AG04449 (cell line): Measurements from ENCODE around the gene NAGS.

Experiments used
- CTCF ChIA-PET: fragments of 350-600 bp; formaldehyde crosslinking; extraction: SDS; loops from one replicate; lab custom pipeline; 2021; ENCODE audit warnings: antibody characterized with exemption; lab: Yijun Ruan, JAX
- POLR2A ChIA-PET: fragments of 400-600, 350-600 bp; formaldehyde crosslinking; extraction: SDS; loops from one replicate; lab custom pipeline; 2020; ENCODE audit warnings: antibody characterized with exemption, inconsistent platforms; lab: Yijun Ruan, JAX
- DNase-seq: peaks from one replicate; pipeline ENCODE4 v3.0.0-alpha.2; 2010; ENCODE audit warnings: low read depth, low spot score
- H3K4me3 ChIP-seq: 2 replicates; pipeline ENCODE4 v1.5.1; 2011; ENCODE audit warnings: low read depth, mild to moderate bottlenecking, control low read depth, low read length
- TF ChIP-seq, protein P1 (sequence below): IDR thresholded peaks from one replicate; pipeline ENCODE4 v1.5.1; 2011; ENCODE audit warnings: mild to moderate bottlenecking, moderate library complexity, low read length, control low read depth, inconsistent platforms; ENCODE audit not compliant: insufficient read depth; ENCODE audit errors: missing control alignments

The NAGS gene

GRCh38 chr17:43999024-43999423 is 5.4 kb upstream of the NAGS start:
- CTCF ChIA-PET = interaction anchor here (0.9 to 12.4 kb wide), 7 partner anchors 10 to 170 kb away, joined by 4 to 320 read pairs (median 66); partner anchors contain the start of genes MPP2 and PPY
- no peak for DNase-seq
- TF ChIP-seq, protein P1, sequence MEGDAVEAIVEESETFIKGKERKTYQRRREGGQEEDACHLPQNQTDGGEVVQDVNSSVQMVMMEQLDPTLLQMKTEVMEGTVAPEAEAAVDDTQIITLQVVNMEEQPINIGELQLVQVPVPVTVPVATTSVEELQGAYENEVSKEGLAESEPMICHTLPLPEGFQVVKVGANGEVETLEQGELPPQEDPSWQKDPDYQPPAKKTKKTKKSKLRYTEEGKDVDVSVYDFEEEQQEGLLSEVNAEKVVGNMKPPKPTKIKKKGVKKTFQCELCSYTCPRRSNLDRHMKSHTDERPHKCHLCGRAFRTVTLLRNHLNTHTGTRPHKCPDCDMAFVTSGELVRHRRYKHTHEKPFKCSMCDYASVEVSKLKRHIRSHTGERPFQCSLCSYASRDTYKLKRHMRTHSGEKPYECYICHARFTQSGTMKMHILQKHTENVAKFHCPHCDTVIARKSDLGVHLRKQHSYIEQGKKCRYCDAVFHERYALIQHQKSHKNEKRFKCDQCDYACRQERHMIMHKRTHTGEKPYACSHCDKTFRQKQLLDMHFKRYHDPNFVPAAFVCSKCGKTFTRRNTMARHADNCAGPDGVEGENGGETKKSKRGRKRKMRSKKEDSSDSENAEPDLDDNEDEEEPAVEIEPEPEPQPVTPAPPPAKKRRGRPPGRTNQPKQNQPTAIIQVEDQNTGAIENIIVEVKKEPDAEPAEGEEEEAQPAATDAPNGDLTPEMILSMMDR = no peak
- POLR2A ChIA-PET = interaction anchor here (0.5 to 0.7 kb wide), 2 partner anchors 171 to 199 kb away, joined by 3 to 4 read pairs; no protein-coding TSS in a partner anchor
- H3K4me3 ChIP-seq = no peak overlapping the region

DNA sequence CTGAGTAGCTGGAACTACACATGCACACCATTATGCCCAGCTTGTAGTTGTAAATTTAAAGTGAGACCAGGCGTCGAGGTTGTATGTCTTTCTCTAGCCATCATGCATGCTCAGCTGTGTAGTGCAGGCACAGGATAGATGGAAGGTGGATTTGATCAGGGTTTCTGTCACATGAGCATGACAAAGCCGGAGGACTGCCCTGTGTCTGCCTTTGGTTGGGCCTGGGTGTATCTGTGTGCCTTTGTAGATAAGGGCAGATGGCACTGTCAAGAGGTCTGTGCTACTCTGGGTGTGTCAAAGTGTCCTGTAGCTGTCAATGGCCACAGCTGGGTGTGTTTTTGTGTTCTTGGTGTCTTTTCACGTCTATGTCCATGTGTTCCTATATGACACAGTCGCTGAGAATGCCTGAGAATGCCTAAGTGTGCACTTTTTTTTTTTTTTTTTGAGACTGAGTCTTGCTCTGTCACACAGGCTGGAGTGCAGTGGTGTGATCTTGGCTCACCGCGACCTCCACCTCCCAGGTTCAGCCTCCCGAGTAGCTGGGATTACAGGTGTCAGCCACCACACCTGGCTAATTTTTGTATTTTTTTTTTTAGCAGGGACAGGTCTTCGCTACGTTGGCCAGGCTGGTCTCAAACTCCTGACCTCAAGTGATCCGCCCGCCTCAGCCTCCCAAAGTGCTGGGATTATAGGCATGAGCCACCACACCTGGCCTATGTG is 4.1 kb upstream of the NAGS start:
- no peak for DNase-seq
- TF ChIP-seq, protein P1 = no peak
- H3K4me3 ChIP-seq = no peak overlapping the region
- CTCF ChIA-PET = interaction anchor here (0.6 to 12.4 kb wide), 5 partner anchors 8 to 122 kb away, joined by 3 to 320 read pairs (median 66); partner anchors contain the start of genes MPP2 and PPY
- POLR2A ChIA-PET = no interaction called here

DNA sequence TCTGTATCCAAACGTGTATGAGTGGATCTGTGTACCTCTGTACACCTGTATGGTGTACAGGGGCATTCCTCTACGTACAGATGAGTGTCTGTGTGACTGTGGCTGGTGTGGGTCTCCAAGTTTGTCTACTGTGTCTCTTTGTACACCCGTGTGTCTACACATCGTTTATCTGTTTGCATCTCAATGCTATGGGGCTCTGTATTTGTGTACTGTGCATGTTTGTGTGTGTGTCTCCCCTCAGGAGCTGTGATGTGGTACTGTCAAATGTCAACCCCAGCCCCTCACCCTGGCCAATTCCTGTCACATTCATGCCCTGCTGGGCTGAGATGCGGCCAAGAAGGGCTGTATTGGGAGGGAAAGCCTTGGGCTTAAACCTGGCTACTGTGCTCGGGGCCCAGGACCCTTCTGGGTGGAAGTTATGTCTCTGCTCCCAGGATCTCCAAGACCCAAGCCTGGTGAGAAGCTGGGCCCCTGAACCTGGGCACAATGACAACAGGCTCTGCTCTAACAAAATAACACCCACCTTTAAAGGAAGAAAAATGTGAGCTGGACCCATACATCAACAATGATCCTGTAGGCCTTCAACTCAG is 3.5 kb upstream of the NAGS start:
- CTCF ChIA-PET = interaction anchor here (2.0 to 12.4 kb wide), 4 partner anchors 11 to 122 kb away, joined by 6 to 320 read pairs (median 82); partner anchors contain the start of genes MPP2 and PPY
- no peak overlapping the region for H3K4me3 ChIP-seq
- DNase-seq = no peak
- TF ChIP-seq, protein P1 = no peak
- POLR2A ChIA-PET = no interaction called here

GRCh38 chr17:44001461-44001920 is 2.9 kb upstream of the NAGS start:
- DNase-seq = no peak
- TF ChIP-seq, protein P1 = no peak
- ChIA-PET CTCF (interaction anchor here (1.3 to 12.4 kb wide), 6 partner anchors 10 to 155 kb away, joined by 3 to 320 read pairs (median 36); partner anchors contain the start of genes CD300LG, MPP2 and PPY), POLR2A (no interaction called here)
- no peak overlapping the region for H3K4me3 ChIP-seq

DNA sequence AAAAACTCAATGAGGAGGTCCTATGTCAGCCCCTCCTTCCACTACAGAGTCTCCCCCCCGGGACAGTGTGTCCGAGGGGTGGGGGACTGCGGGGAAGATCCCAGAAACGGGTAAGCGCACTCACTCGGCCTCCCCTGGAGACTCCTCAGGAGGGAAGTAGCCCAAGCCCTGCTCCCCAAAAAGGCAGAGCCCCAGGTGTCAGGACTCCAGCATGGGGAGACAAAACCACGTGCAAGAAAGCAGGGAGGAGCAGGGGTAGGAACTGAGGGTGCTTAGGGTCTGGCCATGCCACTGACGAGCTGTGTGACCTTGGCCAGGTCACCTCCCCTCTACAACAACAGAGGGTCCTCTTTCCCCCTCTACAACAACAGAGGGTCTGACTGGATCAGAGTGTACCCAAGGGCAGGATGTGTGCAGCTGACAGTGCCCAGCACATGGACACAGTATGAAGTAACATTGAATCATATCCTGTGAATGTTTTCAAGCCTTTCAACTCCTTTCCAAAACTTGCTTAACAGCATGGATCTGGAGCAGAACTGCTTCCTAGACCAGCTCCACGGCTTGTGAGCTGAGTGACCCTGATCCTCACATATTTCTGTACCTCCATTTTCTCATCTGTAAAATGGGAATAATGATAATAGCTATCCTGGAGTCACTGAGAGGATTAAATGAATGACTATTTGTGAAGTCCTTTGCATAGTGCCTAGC is 2.1 kb upstream of the NAGS start:
- no peak overlapping the region for H3K4me3 ChIP-seq
- TF ChIP-seq, protein P1 = no peak
- peak; percentile 42 for DNase-seq
- ChIA-PET POLR2A (no interaction called here), CTCF (interaction anchor here (0.9 to 12.4 kb wide), 8 partner anchors 9 to 156 kb away, joined by 3 to 320 read pairs (median 4); partner anchors contain the start of genes CD300LG and PPY)
